Measurements from ENCODE around the gene USP4.
"Not testable (repeated sequence)": the region's sequence is repeated elsewhere in the genome, so short reads cannot be mapped to it uniquely, and the experiment has no call there.

USP4 gene, protein sequence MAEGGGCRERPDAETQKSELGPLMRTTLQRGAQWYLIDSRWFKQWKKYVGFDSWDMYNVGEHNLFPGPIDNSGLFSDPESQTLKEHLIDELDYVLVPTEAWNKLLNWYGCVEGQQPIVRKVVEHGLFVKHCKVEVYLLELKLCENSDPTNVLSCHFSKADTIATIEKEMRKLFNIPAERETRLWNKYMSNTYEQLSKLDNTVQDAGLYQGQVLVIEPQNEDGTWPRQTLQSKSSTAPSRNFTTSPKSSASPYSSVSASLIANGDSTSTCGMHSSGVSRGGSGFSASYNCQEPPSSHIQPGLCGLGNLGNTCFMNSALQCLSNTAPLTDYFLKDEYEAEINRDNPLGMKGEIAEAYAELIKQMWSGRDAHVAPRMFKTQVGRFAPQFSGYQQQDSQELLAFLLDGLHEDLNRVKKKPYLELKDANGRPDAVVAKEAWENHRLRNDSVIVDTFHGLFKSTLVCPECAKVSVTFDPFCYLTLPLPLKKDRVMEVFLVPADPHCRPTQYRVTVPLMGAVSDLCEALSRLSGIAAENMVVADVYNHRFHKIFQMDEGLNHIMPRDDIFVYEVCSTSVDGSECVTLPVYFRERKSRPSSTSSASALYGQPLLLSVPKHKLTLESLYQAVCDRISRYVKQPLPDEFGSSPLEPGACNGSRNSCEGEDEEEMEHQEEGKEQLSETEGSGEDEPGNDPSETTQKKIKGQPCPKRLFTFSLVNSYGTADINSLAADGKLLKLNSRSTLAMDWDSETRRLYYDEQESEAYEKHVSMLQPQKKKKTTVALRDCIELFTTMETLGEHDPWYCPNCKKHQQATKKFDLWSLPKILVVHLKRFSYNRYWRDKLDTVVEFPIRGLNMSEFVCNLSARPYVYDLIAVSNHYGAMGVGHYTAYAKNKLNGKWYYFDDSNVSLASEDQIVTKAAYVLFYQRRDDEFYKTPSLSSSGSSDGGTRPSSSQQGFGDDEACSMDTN

DNA sequence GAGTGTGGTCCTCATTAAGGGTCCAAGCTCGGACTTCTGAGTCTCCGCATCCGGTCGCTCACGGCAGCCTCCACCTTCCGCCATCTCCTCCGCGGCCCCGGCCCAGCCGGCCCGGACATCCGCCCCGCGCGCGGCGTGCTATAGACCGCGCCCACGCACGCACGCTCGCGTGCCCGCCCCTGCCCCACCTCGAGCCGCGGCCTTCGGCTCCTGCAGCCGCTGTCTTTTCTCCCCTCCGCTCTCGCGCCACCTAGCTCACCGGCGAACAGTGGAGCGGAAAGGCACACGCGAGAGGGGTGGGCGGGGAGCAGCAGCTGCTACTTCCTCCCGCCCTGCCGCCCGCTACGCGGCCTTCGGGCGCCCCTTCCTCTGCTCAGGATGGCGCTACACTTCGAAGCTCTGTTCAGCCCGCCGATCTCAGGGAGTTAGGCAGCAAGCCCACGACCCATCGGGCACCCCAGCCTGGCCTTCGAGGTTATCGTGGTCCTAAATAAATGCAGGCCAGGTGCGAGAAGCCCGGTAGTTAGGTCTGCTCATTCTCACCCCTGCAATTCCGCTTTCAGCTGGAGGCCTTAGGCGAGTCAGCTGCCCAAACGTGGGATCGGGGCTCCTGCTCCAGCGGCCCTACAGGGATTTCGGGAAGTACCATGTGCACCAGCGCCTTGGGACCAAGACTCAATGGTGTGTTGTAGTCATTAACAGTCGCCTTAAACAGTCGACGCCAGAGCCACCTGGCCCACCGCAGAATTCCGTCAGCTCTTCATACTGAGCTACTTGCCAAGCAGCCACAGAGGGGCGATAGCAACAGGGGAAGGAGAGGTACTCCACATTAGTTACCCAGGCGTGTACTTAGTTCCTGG is at the start of gene USP4:
TSS of gene USP4 (minus strand) at position 113 of the 860 bp plus-strand sequence. CDS start at position 84, 29 bp downstream.
- DNase-seq: peak; percentile 93

DNA sequence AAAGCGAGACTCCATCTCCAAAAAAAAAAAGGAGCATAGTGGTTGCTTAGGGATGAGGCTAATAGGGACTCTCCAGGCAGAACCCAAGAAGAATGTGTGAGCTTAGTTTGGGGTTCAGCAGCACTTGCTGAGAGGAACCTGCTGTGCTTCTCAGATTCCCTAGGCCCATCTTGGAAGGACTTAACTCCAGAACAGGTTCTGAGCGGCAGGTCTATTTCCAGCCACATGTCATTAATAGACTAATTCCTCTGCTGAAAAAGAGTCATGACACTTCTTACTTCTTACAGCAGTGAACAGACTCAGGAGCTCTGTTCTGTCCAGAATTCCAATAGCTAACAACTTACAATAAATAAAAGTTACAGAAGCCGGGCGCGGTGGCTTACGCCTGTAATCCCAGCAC is 49.4 kb upstream of the USP4 start:
- DNase-seq: no peak

DNA sequence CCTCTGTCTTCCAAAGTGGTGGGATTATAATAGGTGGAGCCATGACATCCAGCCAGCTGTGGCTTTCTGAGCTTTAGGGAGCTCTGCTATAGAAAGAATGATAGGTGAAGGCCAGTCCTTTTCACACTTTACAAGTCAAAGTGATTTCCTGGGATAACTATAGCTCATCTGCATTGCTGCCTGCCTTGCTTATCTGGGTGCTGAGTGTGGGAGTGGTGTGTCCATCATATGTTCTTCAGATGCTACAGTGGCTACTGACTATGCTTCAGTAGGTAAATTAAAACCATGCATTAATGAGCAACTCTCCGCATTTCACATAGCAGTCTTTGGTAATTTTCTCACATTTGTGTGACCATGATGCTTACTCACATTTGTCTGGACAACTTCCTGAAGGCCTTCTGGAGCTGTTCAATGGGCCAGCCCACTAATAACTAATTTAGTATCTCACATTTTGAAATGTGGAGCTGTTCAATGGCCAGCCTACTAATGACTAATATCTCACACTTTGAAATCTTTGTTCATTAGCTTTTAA is 48.5 kb upstream of the USP4 start:
- no peak for DNase-seq

DNA sequence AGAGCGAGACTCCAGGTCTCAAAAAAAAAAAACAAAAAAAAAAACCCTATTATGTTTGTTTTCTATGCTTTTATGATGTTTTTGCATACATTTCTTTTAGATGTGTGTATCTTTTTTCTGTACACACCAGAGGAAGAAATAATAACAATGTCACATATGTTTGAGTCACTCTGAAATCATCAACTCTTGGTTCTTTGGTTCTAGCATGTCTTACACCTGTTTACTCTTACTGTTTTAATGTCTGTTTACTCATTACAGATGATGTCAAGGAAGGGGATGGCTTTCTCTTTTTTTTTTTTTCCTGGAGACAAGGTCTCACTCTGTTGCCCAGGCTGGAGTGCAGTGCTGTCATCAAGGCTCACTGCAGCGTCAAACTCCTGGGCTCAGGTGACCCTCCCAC is 47.9 kb upstream of the USP4 start:
- DNase-seq: no peak

DNA sequence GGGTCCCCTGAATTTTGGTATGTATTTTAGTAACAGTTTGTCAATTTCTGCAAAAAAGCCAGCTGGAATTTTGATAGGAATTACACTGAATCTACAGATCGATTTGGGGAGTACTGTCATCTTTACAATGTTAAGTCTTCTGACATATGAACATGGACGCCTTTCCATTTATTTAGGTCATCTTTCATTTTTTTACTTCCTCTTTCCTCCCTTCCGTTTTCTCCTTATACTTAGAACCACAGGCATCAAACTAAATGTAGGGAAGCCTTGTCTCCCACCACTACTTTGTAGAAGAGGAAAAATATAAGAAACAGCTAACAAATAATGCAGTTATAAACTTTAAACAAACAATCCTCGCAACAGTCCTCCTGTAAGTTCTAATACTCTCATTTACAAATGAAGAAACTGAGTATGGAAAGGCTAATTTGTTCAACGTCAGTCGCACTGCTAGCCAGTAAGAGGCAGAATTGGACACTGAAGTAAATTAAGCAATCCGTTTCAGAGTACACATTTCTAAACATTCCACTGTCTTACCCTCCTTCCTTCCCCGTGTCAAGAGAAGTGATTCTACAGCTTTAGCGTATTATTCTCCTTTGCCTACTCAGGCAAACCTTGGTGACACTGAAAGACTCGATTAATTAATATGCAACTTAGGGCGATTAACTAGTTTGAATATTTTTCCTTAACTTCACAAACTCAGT is 46.4 kb upstream of the USP4 start:
- DNase-seq: no peak

DNA sequence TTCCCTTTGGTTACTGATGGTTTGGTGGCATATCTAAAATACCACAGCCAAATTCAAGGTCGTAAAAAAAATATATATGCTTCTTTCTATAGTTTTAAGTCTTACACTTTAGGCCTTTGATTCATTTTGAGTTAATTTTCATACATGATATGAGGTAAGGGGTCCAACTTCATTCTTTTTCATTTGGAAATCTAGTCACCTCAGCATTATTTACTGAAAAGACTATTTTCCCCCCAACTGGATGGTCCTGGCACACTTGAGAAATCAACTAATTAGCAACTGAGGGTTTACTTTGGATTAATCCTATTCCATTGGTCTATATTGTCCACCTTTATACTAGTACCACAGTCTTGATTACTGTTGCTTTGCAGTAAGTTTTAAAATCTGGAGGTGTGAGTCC is 45.8 kb upstream of the USP4 start:
- DNase-seq: no peak

DNA sequence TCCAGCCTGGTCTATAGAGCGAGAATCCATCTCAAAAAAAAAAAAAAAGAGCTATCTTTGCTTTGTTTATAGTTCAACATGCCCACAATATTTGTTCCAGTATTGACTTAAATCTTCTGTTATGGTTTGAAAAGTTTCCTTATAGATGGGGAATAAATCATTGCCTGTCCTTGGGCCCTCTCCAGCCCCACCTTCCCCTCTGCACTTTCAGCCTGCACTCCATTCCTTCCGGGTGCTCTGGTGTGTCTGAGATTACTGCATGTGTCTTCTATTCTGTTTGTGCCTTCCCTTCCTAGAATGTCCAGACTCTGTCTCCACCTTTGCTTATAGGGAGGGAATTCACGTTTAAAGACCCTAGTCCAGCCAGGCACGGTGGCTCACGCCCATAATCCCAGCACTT is 43.5 kb upstream of the USP4 start:
- DNase-seq: no peak

DNA sequence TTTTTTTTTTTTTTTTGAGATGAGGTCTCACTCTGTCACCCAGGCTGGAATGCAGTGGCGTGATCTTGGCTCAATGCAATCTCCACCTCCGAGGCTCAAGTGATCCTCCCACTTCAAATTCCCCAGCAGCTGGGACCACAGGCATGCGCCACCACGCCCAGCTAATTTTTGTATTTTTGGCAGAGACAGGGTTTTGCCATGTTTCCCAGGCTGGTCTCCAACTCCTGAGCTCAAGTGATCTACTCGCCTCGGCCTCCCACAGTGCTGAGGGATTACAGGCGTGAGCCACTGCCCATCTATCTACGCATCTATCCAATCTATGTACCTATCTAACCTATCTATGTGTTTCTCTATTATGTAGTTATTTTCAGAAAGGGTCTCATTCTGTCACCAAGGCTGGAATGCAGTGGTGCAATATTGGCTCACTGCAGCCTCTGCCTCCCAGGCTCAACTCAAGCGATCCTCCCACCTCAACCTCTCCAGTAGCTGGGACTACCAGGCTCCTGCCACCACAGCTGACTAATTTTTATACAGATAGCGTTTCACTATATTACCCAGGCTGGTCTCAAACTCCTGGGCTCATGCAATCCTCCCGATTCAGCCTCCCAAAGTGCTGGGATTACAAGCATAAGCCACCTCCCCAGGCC is 38.5 kb upstream of the USP4 start:
- DNase-seq: no peak

DNA sequence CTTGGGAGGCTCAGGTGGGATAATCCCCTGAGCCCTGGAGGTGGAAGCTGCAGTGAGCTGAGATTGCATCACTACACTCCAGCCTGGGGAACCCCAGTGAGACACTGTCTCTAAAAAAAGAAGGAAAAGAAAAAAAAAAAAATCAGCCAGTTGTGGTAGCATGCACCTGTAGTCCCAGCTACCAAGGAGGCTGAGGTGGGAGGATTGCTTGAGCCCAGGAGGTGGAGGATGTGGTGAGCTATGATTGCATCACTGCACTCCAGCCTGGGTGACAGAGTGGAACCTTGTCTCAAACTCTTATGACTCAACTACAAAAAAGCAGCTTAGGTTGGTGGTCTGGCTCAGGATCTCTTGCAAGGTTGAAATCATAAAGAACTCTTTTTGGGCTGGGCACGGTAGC is 37.6 kb upstream of the USP4 start:
- DNase-seq: peak; percentile 58

DNA sequence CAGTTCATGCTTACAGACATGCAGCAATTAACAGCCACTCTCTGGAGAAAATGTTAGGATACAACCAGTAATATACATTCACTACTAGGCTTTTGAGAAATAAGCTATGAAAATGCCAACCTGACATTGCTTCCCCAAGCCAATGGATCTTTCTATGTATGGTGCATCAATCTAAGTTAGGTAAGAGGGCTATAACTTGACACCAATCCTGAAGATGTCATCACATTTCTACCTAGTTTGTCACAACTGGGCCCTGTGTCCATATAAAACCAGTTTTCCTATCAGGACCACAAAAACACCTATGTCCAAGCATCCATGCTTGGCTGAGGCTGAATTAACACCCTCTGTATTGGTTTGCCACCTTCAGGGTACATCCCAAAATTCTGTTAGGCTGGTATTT is 32.1 kb upstream of the USP4 start:
- no peak for DNase-seq

DNA sequence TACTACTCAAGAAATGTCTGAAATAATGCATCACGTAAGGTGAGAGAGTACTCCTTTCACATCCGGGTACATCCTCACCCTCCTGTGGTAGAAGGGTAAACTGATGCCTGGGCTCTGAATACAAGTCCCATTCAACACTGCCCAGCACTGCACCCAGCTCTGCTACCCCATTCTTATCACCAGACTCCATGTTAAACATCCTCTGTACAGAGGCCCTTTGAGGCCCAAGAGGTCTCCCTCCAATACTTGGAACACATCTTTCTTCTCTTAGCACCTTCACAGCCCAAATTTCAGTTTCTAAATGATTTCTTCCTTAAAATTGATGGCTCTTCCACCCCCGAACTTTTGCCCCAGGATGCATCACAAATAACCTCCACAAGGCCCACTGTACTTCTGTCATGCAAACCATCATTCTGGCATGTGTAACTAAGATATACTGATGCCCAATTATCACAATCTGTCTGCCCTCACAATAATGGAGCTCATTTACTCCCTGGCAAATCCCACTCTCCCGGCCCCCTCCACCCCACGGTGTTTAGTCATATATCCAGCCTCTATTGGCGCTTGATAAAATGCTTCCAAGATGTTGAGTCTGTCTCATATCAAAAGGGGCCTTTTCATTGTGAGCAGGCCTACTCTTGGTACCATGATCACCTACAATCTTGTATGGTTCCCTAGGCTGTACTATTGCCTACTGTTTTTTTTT is 30.9 kb upstream of the USP4 start:
- DNase-seq: no peak

DNA sequence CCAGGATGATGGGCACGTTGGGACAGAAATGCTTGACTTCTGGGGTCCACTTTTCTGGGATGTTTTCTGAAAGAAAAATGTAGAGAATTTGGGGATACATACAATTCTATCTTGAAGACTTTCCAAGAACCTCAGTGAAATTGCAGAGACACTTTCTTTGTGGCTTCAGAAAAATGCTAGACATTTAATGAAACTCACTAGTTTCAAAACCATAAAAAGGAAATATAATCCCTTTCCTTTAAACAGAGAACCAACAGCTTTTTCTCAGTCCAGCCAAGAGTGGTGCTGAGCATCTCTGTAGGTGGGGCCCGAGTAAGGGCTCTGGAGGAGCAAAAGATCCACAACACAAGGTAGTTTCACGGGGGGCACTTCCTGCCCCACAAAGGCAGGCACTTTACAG is 22.7 kb upstream of the USP4 start:
- no peak for DNase-seq

DNA sequence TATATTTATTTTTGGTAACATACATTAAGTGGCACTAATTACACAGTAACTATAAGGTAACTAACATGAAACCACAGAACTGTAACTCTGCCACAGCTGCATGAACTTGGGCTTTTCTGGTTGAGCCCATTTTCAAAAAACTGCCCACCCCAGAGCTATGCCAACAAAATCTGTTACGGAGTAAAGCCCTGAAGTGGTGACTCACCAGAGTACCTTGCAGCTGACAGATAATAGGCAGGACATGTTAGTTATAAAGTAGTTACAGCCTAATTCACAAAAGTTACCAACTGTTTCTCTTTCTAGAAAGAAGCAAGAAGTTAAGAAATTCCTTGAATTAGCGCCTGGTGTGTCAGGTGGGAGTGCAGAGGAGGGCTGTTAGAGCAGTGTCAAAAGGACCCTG is 19.8 kb upstream of the USP4 start:
- DNase-seq: no peak

DNA sequence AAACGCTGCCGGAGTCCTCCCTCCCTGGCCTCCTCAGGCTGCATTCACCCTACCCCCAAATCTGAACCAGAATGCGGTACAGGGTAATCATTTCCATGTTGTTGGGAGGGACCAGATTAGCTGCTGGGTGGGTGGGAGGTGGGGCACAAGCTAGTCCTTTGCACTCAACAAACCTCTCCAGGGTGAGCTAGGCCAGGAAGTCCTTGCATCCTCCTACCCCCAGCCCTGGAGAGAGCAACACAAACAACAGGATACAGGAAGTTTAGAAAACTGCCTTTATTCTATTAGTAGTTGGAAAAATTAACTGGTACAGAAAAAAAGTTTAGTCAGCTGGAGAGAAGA is 19.0 kb upstream of the USP4 start:
- DNase-seq: no peak

DNA sequence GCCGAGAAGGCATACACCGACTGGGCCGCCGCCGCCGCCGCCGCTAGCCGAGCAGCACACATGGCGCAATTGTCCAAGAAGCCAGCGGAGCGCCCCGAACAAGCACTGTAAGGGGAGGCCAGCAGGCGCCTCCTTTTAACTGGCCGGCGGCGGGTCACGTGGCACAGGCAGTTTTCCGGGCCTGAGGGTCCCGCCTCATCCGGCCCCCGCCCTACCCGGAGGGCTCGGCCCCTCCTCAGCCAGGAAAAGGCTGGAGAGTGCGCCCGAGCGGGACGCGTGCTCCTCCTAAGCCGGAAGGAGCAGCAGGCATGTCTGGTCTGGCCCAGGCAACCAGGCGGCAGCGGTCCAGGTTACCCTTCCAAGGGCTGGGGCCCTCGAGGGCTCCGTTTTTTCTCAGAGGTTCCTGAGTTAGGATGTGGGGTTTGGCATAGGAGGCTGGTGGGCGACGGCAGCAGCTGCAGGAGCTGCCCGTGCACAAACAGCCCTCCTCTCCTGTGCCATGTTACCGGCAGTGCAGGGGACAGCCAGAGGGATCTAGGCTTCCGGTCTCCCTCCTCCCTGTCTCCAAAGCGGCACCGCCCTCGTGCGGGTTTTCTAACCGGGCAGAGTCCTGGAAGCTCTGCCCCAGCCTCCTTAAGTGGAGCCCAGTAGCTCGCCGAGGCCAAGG is 18.5 kb upstream of the USP4 start, which contains the start of gene GPX1:
TSS of gene GPX1 (minus strand) at position 137 of the 667 bp plus-strand sequence. CDS start at position 62, 75 bp downstream.
- peak; percentile 70 for DNase-seq

DNA sequence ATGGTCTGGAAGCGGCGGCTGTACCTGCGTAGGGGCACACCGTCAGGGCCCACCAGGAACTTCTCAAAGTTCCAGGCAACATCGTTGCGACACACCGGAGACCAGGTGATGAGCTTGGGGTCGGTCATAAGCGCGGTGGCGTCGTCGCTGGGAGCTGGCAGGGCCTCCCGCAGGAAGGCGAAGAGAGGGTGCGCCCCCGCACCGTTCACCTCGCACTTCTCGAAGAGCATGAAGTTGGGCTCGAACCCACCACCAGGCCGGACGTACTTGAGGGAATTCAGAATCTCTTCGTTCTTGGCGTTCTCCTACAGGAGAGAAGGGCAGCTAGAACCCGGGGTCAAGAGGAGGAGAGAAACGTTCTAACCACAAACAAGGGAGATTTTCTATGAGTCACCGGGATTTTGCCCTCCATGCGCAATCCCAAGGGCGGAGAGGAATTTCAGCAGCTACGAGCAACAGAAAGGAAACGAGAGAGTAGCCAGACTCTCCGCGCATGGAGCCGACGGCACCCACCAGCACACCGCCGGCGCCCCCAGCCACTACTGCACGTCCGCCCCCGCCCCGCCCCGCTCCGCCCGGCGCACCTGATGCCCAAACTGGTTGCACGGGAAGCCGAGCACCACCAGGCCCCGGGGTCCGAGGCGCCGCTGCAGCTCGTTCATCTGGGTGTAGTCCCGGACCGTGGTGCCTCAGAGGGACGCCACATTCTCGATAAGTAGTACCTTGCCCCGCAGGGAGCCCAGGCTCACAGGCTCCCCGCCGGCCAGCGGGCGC is 17.8 kb upstream of the USP4 start:
- DNase-seq: peak; percentile 59

DNA sequence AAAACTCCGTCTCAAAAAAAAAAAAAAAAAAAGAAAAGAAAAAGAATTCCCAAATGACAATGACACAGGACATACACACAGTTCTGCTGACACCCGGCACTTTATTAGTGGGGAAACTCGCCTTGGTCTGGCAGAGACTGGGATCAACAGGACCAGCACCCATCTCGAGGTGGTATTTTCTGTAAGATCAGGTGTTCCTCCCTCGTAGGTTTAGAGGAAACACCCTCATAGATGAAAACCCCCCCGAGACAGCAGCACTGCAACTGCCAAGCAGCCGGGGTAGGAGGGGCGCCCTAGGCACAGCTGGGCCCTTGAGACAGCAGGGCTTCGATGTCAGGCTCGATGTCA is 17.2 kb upstream of the USP4 start:
- not testable (repeated sequence) for DNase-seq

DNA sequence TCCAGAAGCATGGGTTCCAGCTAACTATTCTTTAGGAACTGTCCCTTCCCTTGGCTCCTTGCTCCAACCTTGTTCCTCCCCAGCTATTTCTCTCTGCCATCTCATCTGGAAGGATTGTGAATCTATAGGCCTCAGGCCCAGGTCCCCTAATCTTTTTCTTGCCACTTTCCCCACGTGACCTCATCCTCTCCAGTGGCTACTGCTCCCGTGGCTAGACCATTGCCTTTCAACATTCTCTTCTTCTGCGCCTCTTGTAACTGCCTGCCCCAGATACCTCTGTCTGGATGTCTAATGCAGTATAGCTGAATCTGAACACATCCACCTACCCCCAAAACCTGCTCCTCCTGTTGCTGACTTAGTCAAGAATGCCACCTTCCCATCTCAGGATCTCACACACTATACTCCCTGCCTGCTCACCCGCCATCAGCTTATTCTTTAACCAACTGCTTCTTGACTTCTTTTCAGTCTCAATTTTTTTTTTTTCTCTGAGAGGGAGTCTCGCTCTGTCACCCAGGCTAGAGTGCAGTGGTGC is 13.1 kb upstream of the USP4 start:
- DNase-seq: no peak

DNA sequence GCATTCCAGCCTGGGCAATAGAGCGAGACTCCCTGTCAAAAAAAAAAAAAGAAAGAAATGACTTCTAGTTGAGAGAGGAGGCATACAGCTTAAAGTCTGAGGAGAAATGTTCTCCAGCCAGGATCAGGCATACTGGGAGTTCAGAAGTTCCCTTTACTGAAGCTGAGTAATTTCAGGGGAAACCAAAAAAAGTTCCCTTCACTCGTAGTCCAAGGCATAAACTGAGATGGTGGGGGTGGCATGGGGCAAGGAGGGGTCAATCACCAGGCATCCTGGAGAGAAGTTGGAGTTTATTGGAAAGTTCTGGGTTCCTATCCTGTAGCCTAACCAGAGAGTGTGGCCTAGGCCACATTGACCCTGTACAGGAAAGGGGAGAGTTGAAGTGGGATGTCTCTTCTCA is 12.4 kb upstream of the USP4 start:
- DNase-seq: no peak

Data from activated CD8-positive, alpha-beta memory T cell treated with anti-CD3 and anti-CD28 coated beads, Interleukin-2, amount 50 U/mL, for 4 hours (primary cell).